ENCODE data around the gene LMAN1. TPM values are rescaled to one million over a fixed set of nuclear protein-coding genes. Genes with fewer than 3 reads are reported as not detected.

Gene LMAN1
- total RNA-seq, 2 experiments from 2014 or later, result 23.9 to 26.1 TPM

GRCh38 chr18:59383851-59384250 is 24.8 kb upstream of the LMAN1 start:
- ATAC-seq (ENCODE audit: poor library complexity) (no peak), DNase-seq (no peak)
- Histone ChIP-seq H3K4me3 (ENCODE audit: low read length) (no peak overlapping the region), H3K4me1 (ENCODE audit: insufficient read depth, low read length) (no peaks in the 10 kb centered on the region), H3K27ac (ENCODE audit: low read depth in 1 of 2, low read length in 2 of 2) (no peak overlapping the region), H3K36me3 (ENCODE audit: insufficient read depth, low read length) (no peaks in the 10 kb centered on the region), H3K9me3 (ENCODE audit: control insufficient read depth in 1 of 2, insufficient read depth in 1 of 2, low read length in 2 of 2) (no peaks in the 10 kb centered on the region), H3K27me3 (ENCODE audit: control insufficient read depth in 1 of 2, insufficient read depth in 2 of 2, low read length in 2 of 2) (peaks cover 0 to 3% of the 10 kb centered on the region in 2 experiments)
- TF ChIP-seq CTCF (IDR thresholded peaks at IDR 0.05), result no peak
- CTCF ChIA-PET, result no interaction called here
- Mint-ChIP-seq H3K27ac (no peak overlapping the region), H3K27me3 (peaks cover 19% of the 10 kb centered on the region), H3K4me3 (no peak overlapping the region), H3K36me3 (ENCODE audit: low read depth) (no peaks in the 10 kb centered on the region), H3K9me3 (no peaks in the 10 kb centered on the region), H3K4me1 (ENCODE audit: low read depth) (no peaks in the 10 kb centered on the region)
- POLR2A ChIA-PET, result interaction anchor here (0.7 kb wide), 1 partner anchor 200 kb away, joined by 3 read pairs; no protein-coding TSS in a partner anchor
- intact Hi-C loops (cut with DNase I, micrococcal nuclease), result loop anchor here in 1 of 2 experiments (5.0 kb wide), 1 partner anchor 72 kb away; no protein-coding TSS in a partner anchor

GRCh38 chr18:59382383-59382782 is 23.3 kb upstream of the LMAN1 start:
- intact Hi-C loops (cut with DNase I, micrococcal nuclease), result loop anchor here in 1 of 2 experiments (5.0 kb wide), 1 partner anchor 70 kb away; no protein-coding TSS in a partner anchor

GRCh38 chr18:59381949-59382348 is 22.9 kb upstream of the LMAN1 start:
- Mint-ChIP-seq H3K27ac (no peak overlapping the region), H3K4me3 (no peak overlapping the region), H3K27me3 (peaks cover 35% of the 10 kb centered on the region), H3K4me1 (ENCODE audit: low read depth) (no peaks in the 10 kb centered on the region), H3K9me3 (no peaks in the 10 kb centered on the region), H3K36me3 (ENCODE audit: low read depth) (no peaks in the 10 kb centered on the region)
- ChIA-PET CTCF (interaction anchor here (1.2 kb wide), 1 partner anchor 21 kb away, joined by 3 read pairs; no protein-coding TSS in a partner anchor), POLR2A (no interaction called here)
- Histone ChIP-seq H3K9me3 (ENCODE audit: control insufficient read depth in 1 of 2, insufficient read depth in 1 of 2, low read length in 2 of 2) (no peaks in the 10 kb centered on the region), H3K36me3 (ENCODE audit: insufficient read depth, low read length) (no peaks in the 10 kb centered on the region), H3K4me1 (ENCODE audit: insufficient read depth, low read length) (no peaks in the 10 kb centered on the region), H3K27ac (ENCODE audit: low read depth in 1 of 2, low read length in 2 of 2) (no peak overlapping the region), H3K27me3 (ENCODE audit: control insufficient read depth in 1 of 2, insufficient read depth in 2 of 2, low read length in 2 of 2) (peaks cover 0 to 4% of the 10 kb centered on the region in 2 experiments), H3K4me3 (ENCODE audit: low read length) (no peak overlapping the region)
- intact Hi-C loops (cut with DNase I, micrococcal nuclease), result loop anchor here in 1 of 2 experiments (5.0 kb wide), 1 partner anchor 70 kb away; no protein-coding TSS in a partner anchor
- ATAC-seq (ENCODE audit: poor library complexity) (no peak), DNase-seq (no peak)
- TF ChIP-seq CTCF (IDR thresholded peaks at IDR 0.05), result no peak

More at GRCh38 chr18:59382383-59382782, 23.3 kb upstream of the LMAN1 start:
- H3K36me3 ChIP-seq (ENCODE audit: insufficient read depth, low read length), result no peaks in the 10 kb centered on the region
- peaks cover 0 to 3% of the 10 kb centered on the region in 2 experiments for H3K27me3 ChIP-seq (ENCODE audit: control insufficient read depth in 1 of 2, insufficient read depth in 2 of 2, low read length in 2 of 2)
- TF ChIP-seq CTCF (IDR thresholded peaks at IDR 0.05), result no peak
- H3K9me3 ChIP-seq (ENCODE audit: control insufficient read depth in 1 of 2, insufficient read depth in 1 of 2, low read length in 2 of 2), result no peaks in the 10 kb centered on the region
- no peak overlapping the region for H3K4me3 ChIP-seq (ENCODE audit: low read length)
- Mint-ChIP-seq H3K4me1 (ENCODE audit: low read depth) (no peaks in the 10 kb centered on the region), H3K27ac (no peak overlapping the region), H3K36me3 (ENCODE audit: low read depth) (no peaks in the 10 kb centered on the region), H3K9me3 (no peaks in the 10 kb centered on the region), H3K27me3 (peaks cover 33% of the 10 kb centered on the region), H3K4me3 (no peak overlapping the region)
- H3K27ac ChIP-seq (ENCODE audit: low read depth in 1 of 2, low read length in 2 of 2), result no peak overlapping the region
- no peaks in the 10 kb centered on the region for H3K4me1 ChIP-seq (ENCODE audit: insufficient read depth, low read length)
- ChIA-PET POLR2A (no interaction called here), CTCF (interaction anchor here (1.2 kb wide), 1 partner anchor 20 kb away, joined by 3 read pairs; no protein-coding TSS in a partner anchor)
- DNase-seq, result no peak
- ATAC-seq (ENCODE audit: poor library complexity), result no peak

All from CD4-positive, alpha-beta T cell (primary cell).